K562 (cell line): ENCODE data around the gene AKAP7.

Experiments used
- ZNF274 ChIP-seq: IDR thresholded peaks from 2 replicates; pipeline ENCODE4 v1.6.1; 2011; ENCODE audit warnings: low read depth, mild to moderate bottlenecking, low read length, moderate library complexity, borderline replicate concordance
- TF ChIP-seq, protein P1 (sequence below), 3 experiments: IDR thresholded peaks in 2 of 3; conservative IDR thresholded peaks in 1 of 3; 2 replicates each; pipeline ENCODE4 v1.5.1; 2011 to 2012; ENCODE audit warnings: low read length in 3 of 3, mild to moderate bottlenecking in 3 of 3, control low read depth in 2 of 3, improper control_type of control experiment in 1 of 3, inconsistent platforms in 1 of 3, low read depth in 1 of 3, mixed read lengths in 1 of 3, moderate library complexity in 1 of 3; ENCODE audit not compliant: insufficient read depth in 2 of 3

- TF ChIP-seq, protein P1, sequence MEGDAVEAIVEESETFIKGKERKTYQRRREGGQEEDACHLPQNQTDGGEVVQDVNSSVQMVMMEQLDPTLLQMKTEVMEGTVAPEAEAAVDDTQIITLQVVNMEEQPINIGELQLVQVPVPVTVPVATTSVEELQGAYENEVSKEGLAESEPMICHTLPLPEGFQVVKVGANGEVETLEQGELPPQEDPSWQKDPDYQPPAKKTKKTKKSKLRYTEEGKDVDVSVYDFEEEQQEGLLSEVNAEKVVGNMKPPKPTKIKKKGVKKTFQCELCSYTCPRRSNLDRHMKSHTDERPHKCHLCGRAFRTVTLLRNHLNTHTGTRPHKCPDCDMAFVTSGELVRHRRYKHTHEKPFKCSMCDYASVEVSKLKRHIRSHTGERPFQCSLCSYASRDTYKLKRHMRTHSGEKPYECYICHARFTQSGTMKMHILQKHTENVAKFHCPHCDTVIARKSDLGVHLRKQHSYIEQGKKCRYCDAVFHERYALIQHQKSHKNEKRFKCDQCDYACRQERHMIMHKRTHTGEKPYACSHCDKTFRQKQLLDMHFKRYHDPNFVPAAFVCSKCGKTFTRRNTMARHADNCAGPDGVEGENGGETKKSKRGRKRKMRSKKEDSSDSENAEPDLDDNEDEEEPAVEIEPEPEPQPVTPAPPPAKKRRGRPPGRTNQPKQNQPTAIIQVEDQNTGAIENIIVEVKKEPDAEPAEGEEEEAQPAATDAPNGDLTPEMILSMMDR (IDR thresholded peaks at IDR 0.05 in 2 of 3, conservative IDR thresholded peaks at IDR 0.05 in 1 of 3; ENCODE audit: insufficient read depth in 2 of 3, low read depth in 1 of 3, low read length in 3 of 3), result no peak
- TF ChIP-seq ZNF274, result no peak
Measured at GRCh38 chr6:131135244-131136020, at the start of gene AKAP7.
